Fibroblast of villous mesenchyme (primary cell): ENCODE results near the gene UNG. TPM values are rescaled to one million over a fixed set of nuclear protein-coding genes. Genes with fewer than 3 reads are reported as not detected.
"Not testable (repeated sequence)": the region's sequence is repeated elsewhere in the genome, so short reads cannot be mapped to it uniquely, and the experiment has no call there.

Experiments used
- DNase-seq: peaks from one replicate; pipeline ENCODE4 v3.0.0-alpha.2; 2010; ENCODE audit warnings: low read depth
- H3K4me3 ChIP-seq: 2 replicates; pipeline ENCODE4 v1.5.1; 2011; ENCODE audit warnings: low read depth, mild to moderate bottlenecking, low read length
- total RNA-seq: library from RNA; depleted of rRNA; stranded (reverse); fragments of >200 nt; gene quantifications from 2 replicates; pipeline ENCODE4 v1.2.3, GENCODE V29; 2012
- TF ChIP-seq, protein P1 (sequence below): IDR thresholded peaks from 2 replicates; pipeline ENCODE4 v1.5.1; 2012; ENCODE audit warnings: low read depth, mild to moderate bottlenecking, low read length; ENCODE audit not compliant: insufficient read depth

Gene UNG
- 16.4 and 31.5 TPM in 2 replicates for total RNA-seq

DNA sequence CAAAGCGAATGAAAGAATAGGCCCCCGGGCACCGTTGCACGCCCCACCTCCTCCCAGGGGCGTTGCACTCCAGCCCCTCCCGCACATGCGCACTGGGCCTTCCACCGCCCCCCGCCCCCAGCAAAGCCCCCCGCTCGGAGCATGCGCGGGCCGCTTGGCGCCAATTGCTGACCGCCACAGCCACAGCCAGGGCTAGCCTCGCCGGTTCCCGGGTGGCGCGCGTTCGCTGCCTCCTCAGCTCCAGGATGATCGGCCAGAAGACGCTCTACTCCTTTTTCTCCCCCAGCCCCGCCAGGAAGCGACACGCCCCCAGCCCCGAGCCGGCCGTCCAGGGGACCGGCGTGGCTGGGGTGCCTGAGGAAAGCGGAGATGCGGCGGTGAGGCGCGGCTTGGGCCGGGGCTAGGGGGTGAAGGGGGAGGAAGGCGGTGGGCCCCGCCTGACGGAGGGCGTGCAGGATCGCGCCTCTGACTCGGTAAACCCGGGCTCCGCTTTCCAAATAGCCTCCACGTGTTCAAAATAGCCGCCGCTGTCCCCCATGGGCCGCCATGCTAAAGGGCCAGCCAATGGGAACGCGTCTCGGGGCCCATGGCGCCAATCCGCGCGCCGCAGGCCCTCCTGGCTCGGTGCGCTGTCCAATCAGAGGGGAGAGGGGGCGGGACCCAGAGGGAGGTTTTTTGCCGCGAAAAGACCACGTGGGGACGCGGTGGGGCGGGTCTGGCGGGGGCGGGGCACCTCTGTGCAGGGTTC lies at the start of gene UNG:
Gene UNG (plus strand): TSS at position 163 of the 748 bp plus-strand sequence. CDS start 83 bp downstream, at position 246.
- peak; percentile 95 for DNase-seq
- TF ChIP-seq, protein P1, sequence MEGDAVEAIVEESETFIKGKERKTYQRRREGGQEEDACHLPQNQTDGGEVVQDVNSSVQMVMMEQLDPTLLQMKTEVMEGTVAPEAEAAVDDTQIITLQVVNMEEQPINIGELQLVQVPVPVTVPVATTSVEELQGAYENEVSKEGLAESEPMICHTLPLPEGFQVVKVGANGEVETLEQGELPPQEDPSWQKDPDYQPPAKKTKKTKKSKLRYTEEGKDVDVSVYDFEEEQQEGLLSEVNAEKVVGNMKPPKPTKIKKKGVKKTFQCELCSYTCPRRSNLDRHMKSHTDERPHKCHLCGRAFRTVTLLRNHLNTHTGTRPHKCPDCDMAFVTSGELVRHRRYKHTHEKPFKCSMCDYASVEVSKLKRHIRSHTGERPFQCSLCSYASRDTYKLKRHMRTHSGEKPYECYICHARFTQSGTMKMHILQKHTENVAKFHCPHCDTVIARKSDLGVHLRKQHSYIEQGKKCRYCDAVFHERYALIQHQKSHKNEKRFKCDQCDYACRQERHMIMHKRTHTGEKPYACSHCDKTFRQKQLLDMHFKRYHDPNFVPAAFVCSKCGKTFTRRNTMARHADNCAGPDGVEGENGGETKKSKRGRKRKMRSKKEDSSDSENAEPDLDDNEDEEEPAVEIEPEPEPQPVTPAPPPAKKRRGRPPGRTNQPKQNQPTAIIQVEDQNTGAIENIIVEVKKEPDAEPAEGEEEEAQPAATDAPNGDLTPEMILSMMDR: no peak
- H3K4me3 ChIP-seq: peak within 1 kb of the TSS; percentile 78

DNA sequence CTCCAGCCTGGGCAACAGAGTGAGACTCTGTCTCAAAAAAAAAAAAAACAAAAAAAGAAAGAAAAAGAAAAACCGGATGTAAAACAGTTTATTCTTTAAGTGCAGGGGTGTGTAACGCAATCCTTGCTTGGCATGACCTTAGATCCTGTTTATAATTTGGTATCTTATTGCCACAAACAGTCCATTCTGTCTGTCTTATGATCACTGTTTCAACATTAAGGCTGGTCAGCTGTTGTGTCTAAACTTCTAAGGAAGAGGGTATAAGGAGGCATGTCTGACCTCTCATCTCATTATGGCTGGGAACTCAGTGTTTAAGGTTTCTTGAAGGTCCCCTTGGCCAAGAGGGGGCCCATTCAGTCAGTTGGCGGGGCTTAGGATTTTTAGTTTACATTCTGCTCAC lies 48.7 kb upstream of the UNG start:
- DNase-seq, H3K4me3 ChIP-seq: not testable (repeated sequence)

DNA sequence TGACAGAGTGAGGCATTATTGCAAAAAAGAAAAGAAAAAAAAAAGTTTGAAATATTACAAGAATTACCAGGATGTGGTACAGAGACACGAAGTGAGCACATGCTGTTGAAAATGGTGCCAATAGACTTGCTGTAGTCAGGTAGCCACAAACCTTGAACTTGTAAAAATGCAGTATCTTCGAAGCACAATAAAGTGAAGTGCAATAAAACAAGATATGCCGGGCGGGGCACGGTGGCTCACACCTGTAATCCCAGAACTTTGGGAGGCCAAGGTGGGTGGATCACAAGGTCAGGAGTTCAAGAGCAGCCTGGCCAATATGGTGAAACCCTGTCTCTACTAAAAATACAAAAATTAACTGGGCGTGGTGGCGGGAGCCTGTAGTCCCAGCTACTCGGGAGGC lies 47.6 kb upstream of the UNG start:
- not testable (repeated sequence) for H3K4me3 ChIP-seq

DNA sequence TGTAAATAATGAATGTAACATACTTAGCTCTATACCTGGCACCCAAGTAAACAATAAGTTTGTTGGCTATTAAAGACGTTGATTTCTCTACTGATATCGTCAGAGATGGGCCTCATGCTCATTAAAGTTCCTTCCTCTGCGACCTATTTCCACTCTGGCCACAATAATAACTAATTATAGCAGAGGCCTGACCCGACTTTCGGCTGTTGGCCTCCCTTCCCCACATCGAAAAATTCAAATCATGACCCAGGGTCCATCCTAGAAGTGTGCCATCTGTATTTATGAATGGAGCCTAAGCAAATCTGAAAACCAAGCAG lies 45.3 kb upstream of the UNG start:
- TF ChIP-seq, protein P1: no peak
- H3K4me3 ChIP-seq: peak overlapping the region; percentile 97
- DNase-seq: no peak

More for the DNA sequence above, 47.6 kb upstream of the UNG start:
- not testable (repeated sequence) for DNase-seq

DNA sequence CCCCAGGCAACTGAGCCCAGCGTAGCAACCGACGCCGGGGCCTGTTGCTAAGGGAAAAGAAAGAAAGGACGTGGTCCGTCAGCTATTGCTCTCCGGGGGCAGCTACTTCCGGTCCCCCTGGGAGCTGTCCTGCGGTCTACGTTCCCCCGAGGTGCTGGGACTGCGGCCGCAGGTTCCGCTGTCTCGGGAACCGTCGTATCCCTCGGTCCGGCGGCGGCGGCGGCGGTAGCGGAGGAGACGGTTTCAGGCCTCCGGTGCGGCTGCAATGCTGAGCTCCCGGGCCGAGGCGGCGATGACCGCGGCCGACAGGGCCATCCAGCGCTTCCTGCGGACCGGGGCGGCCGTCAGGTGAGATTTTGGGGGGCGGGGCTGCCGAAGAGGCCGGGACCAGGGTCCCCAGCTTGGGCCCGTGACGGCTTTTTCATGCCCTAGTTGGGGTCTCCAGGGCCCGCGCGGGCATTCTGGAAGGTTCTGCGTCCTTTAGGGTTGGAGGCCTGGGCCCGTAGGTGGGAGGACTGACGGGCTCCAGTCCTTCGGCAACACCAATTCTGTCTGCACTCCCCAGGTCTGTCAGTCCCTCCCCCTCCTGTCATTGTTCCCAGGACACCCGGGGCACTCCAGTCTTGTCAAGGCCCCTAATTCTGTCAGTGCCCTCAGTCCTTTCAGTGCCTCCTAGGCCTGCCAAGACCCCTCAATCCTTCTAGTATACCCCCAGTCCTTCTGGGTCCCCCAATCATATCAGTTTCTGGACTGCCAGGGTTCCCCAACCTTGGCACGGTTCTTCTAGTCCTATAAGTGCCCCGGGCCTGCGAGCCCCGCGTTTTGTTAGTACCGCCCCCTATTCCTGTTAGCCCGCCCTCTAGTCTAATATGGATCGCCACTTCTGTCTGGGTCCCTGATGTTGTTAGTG lies 44.7 kb upstream of the UNG start, which contains the start of gene USP30:
Gene USP30 (plus strand): TSS at position 163 of the 910 bp plus-strand sequence. CDS start 103 bp downstream, at position 266.
- H3K4me3 ChIP-seq: peak within 1 kb of the TSS; percentile 97
- peak; percentile 89 for DNase-seq
- TF ChIP-seq, protein P1: no peak

DNA sequence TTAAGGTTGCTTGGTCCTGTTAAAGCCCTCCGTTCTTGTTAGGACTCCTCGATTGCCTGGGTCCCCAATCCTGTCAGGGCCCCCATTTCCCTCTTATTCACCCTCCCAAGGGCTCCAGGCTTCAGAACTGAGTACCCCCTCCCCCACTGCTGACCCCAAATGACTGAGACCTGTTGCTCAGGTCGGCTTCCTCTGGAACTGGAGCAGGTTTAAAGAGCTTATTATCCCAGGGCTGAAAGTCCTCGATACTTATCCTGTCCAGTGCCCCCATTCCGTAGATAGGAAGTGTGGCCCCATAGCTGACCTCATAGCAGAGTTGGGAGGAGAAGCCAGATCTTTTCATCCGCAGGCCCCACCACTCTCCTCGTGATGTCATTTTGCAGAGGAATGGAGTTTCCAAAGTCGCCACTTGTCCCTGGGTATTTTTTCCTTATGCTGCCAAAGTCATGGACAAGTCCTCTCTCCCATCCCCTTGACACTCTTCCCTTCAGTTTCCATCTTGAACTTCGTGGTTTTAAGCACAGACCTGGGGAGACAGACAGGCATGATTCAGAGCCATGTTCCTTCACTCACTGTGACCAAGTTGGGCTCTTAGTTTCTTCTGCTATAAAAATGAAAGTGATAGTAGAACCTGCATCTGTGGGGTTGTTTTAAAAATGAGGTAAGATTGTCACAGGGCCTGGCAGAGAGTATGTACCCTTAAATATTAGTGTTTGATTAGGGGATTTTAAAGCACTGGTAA lies 43.8 kb upstream of the UNG start:
- TF ChIP-seq, protein P1: no peak
- peak; percentile 26 for DNase-seq
- peak overlapping the region; percentile 97 for H3K4me3 ChIP-seq

DNA sequence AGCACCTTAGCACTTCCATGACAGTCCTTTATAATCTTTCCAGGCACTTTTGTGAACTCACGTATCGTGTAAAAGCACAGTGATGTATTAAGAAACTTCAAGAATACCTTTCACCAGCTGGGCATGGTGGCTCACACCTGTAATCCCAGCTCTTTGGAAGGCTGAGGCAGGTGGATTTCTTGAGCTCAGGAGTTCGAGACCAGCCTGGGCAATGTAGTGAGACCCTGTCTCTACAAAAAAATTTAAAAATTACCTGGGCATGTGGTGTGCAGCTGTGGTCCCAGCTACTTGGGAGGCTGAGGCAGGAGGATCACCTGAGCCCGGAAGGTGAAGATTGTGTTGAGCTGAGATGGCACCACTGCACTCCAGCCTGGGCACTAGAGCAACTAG lies 43.3 kb upstream of the UNG start:
- H3K4me3 ChIP-seq: peak overlapping the region; percentile 97
- not testable (repeated sequence) for DNase-seq

DNA sequence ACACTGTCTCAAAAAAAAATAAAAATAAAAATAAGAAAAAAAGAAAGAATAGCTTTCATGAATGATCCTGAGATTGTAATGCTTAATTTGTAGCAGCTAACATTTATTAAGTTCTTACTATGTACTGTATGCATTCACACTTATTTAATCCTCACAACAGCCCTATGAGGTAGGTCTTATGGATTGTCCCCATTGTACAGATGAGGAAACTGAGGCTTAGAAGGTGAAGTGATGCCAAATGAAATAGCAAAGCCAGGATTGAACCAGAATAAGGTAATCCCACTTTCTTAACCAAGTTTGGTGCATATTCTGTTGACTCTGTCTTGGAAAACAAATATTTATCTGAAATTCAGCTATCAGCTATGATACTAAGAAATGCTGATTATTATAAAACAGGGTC lies 42.9 kb upstream of the UNG start:
- H3K4me3 ChIP-seq: no peak overlapping the region
- TF ChIP-seq, protein P1: no peak
- DNase-seq: no peak
